HL-60 (cell line): ENCODE data around the gene ZNF746.
A peak's percentile ranks its signal among the peaks of the same experiment; 100 is the strongest.

Experiments
- DNase-seq, 2 experiments: peaks; one replicate each; pipeline ENCODE4 v3.0.0-alpha.2; 2010 to 2020; ENCODE audit warnings: low read depth in 1 of 2, low spot score in 1 of 2
- H3K27ac ChIP-seq: fragments of 250-450 bp; sonication (Bioruptor Pico); replicated peaks from 2 replicates; pipeline ENCODE4 v1.5.1; 2020; ENCODE audit warnings: mild to moderate bottlenecking, moderate library complexity
- H3K27me3 ChIP-seq: fragments of 250-450 bp; sonication (Bioruptor Pico); 2 replicates; pipeline ENCODE4 v1.5.1; 2021; ENCODE audit warnings: mild to moderate bottlenecking, moderate library complexity; ENCODE audit not compliant: insufficient read depth, poor library complexity, severe bottlenecking
- H3K4me3 ChIP-seq: replicated peaks from 2 replicates; pipeline ENCODE4 v1.5.1; 2011; ENCODE audit warnings: mild to moderate bottlenecking, control low read depth, low read length; ENCODE audit not compliant: insufficient read depth
- GABPA ChIP-seq: IDR thresholded peaks from 2 replicates; pipeline ENCODE4 v1.6.1; 2012; ENCODE audit warnings: low read depth
- POLR2AphosphoS5 ChIP-seq: IDR thresholded peaks from 2 replicates; pipeline ENCODE4 v1.6.1; 2012; ENCODE audit warnings: low read depth
- SPI1 ChIP-seq: IDR thresholded peaks from 2 replicates; pipeline ENCODE4 v1.6.1; 2012; ENCODE audit warnings: low read depth, mild to moderate bottlenecking, borderline replicate concordance
- TF ChIP-seq, protein P1 (sequence below): IDR thresholded peaks from one replicate; pipeline ENCODE4 v1.5.1; 2011; ENCODE audit warnings: low read length, control low read depth, inconsistent platforms; ENCODE audit not compliant: insufficient read depth
- TF ChIP-seq, protein P2 (sequence below): IDR thresholded peaks from 2 replicates; pipeline ENCODE4 v1.6.1; 2012; ENCODE audit warnings: low read depth; ENCODE audit not compliant: insufficient replicate concordance

The ZNF746 gene

DNA sequence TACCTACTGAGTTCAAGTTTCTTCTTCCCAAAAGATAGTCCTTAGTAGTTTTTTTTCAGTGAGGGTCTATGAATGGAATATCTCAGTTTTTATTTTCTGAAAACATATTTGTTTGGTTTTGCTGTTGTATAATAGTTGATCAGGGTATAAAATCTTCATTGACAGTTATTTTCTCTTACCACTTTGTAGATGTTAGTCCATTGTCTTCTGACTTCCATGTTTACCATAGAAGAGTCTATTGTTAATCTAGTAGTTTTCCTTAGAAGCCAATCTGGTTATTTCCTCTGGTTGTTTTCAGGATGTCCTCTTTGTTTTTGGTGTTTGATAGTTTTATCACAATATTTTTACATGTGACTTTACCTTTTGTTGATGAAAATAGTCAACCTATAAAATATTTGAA lies 31.2 kb downstream of the ZNF746 start:
- TF ChIP-seq, protein P1, sequence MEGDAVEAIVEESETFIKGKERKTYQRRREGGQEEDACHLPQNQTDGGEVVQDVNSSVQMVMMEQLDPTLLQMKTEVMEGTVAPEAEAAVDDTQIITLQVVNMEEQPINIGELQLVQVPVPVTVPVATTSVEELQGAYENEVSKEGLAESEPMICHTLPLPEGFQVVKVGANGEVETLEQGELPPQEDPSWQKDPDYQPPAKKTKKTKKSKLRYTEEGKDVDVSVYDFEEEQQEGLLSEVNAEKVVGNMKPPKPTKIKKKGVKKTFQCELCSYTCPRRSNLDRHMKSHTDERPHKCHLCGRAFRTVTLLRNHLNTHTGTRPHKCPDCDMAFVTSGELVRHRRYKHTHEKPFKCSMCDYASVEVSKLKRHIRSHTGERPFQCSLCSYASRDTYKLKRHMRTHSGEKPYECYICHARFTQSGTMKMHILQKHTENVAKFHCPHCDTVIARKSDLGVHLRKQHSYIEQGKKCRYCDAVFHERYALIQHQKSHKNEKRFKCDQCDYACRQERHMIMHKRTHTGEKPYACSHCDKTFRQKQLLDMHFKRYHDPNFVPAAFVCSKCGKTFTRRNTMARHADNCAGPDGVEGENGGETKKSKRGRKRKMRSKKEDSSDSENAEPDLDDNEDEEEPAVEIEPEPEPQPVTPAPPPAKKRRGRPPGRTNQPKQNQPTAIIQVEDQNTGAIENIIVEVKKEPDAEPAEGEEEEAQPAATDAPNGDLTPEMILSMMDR, result no peak
- TF ChIP-seq POLR2AphosphoS5 (no peak), GABPA (no peak), SPI1 (no peak)
- TF ChIP-seq, protein P2, sequence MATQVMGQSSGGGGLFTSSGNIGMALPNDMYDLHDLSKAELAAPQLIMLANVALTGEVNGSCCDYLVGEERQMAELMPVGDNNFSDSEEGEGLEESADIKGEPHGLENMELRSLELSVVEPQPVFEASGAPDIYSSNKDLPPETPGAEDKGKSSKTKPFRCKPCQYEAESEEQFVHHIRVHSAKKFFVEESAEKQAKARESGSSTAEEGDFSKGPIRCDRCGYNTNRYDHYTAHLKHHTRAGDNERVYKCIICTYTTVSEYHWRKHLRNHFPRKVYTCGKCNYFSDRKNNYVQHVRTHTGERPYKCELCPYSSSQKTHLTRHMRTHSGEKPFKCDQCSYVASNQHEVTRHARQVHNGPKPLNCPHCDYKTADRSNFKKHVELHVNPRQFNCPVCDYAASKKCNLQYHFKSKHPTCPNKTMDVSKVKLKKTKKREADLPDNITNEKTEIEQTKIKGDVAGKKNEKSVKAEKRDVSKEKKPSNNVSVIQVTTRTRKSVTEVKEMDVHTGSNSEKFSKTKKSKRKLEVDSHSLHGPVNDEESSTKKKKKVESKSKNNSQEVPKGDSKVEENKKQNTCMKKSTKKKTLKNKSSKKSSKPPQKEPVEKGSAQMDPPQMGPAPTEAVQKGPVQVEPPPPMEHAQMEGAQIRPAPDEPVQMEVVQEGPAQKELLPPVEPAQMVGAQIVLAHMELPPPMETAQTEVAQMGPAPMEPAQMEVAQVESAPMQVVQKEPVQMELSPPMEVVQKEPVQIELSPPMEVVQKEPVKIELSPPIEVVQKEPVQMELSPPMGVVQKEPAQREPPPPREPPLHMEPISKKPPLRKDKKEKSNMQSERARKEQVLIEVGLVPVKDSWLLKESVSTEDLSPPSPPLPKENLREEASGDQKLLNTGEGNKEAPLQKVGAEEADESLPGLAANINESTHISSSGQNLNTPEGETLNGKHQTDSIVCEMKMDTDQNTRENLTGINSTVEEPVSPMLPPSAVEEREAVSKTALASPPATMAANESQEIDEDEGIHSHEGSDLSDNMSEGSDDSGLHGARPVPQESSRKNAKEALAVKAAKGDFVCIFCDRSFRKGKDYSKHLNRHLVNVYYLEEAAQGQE, result no peak
- H3K27ac ChIP-seq, result no peak overlapping the region
- H3K27me3 ChIP-seq, result no peaks in the 10 kb centered on the region
- no peak for DNase-seq
- no peak overlapping the region for H3K4me3 ChIP-seq

DNA sequence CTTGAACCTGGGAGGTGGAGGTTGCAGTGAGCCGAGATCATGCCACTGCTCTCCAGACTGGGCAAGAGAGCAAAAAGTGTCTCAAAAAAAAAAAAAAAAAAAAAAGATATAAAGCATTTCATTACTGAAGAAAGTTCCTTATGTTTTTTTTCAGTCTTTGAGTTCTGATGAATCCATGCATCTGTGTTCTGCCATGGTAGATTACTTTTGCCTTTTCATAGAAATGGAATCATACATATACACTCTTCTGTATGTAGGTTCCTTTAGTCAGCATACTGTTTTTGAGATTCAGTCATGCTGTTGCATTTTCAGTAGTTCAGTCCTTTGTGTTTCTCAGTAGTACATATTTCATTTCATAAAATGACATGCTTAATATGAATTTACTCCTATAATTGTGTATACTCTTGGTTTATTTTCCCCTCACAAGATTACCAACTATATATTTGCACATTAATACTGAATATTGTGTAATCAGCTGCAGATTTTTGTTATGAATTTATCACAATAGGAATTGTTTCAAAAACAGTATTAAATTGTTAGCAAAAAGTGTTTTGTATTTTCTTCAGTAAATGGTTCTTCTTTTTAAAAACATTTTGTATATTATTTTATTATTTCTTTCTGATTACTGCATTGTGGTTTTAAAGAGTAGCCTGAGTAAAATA lies 34.0 kb downstream of the ZNF746 start:
- Histone ChIP-seq H3K4me3 (no peak overlapping the region), H3K27me3 (no peaks in the 10 kb centered on the region), H3K27ac (no peak overlapping the region)
- DNase-seq, result no peak
- TF ChIP-seq SPI1 (no peak), POLR2AphosphoS5 (no peak), GABPA (no peak)
- TF ChIP-seq, protein P2, result no peak
- TF ChIP-seq, protein P1, result no peak

DNA sequence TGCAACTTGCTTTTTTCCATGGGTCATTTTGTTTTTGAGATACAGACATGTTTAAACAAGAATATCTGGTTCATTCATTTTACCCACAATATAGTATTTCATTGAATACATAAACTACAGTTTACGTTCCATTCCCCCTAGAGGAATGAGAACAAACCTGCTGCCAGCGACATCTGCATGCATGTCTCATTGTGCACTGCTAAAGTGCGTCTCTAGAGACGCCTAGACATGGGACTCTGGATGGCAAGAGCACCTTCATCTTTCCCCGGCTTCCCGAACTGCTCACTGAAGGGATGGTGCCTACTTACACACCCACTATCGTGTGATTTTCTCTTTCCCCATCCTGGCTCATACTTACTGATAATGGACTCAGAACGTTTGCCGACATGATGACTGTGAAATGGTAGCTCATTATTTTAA lies 35.5 kb downstream of the ZNF746 start:
- Histone ChIP-seq H3K27ac (no peak overlapping the region), H3K27me3 (no peaks in the 10 kb centered on the region), H3K4me3 (no peak overlapping the region)
- TF ChIP-seq SPI1, result no peak
- DNase-seq, result no peak

DNA sequence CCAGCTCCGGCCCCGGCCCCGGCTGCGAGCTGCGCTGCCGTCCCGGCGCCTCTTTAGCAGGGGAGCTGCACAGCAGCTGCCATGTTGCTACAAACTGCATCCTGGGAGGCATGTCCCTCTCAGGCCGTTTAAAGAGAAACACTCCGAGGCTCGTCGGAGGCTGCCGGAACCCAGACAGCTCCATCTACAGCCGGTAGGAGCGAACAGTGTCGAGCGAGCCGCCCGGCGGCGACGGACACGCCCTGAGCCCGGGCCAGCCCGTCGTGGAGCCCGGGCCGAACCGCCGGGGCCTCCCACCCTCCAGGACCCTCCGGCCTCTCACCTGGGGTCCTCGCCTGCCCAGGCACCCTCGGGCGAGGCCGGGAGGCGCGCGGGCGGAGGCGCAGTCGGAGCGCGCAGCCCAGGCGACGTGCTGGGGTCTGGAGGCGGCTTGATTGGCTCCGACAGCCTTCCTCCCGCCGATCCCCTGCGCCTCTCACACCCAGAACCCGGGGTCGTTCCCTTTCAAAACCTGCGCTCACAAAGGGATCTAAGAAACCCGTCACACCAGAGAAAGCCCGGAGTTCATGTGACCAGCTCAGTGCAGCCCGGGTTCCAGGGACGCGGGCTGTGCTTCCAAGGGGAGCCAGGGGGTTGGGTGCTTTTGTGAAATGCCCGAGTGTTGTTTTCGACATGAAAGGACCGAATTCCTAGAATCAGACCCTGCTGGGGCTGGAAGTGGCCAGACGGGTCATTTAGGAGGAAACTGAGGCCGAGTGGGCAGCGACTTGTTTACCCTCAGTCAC lies 36.9 kb downstream of the ZNF746 start, which contains the start of gene ZNF777:
ZNF777 (minus strand) TSS at position 570 of the 785 bp plus-strand sequence. CDS start 5,040 bp downstream, outside the sequence.
- Histone ChIP-seq H3K4me3 (peak within 1 kb of the TSS; percentile 57), H3K27ac (no peak within 1 kb of the TSS), H3K27me3 (no peaks in the 10 kb centered on the region)
- peak; percentile 52 to 90 for DNase-seq
- no peak for TF ChIP-seq SPI1
- TF ChIP-seq, protein P2, result no peak
- TF ChIP-seq GABPA, result no peak
- TF ChIP-seq, protein P1, result peak; percentile 35
- TF ChIP-seq POLR2AphosphoS5, result no peak
